ENCODE data around the gene IFI16.

The IFI16 gene

DNA sequence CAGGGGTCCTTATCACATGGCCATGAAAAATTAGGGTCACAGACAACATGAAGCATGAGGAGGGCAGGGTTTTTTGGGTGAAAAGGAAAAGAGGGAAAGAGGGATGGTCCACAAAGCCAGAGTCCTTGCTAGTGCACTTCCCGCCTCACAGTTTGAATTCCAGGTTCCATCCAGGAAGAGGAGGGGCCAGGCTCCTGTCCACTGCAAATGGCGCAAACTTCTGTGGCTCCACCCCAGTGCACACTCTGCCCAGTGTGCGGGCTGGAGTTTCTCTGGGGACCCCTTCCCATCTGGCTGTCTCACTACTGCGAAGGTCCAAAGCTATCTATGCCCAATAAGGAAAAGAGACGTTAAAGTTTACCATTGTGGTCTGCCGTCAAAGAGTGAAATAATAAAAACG, 49.0 kb downstream of the IFI16 start:
- DNase-seq = no peak

DNA sequence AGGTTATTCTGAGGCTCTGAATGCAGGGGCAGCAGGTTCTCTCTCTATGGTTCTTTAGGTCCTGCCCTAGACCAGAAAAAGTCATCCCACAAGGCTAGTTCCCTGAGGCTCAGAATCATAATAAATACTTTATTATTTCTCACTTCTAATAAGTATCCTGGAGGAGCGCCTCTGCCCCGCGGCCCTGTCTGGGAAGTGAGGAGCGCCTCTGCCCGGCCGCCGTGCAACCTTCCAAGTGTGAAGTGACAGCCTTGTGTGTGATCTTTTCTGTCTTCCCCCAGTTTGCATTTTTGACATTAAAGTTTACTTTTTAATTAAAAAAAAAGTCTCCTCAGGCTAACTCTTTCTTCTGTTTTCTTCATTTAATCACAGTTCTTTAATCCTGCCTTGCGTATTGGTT, 55.4 kb downstream of the IFI16 start:
- DNase-seq = no peak

DNA sequence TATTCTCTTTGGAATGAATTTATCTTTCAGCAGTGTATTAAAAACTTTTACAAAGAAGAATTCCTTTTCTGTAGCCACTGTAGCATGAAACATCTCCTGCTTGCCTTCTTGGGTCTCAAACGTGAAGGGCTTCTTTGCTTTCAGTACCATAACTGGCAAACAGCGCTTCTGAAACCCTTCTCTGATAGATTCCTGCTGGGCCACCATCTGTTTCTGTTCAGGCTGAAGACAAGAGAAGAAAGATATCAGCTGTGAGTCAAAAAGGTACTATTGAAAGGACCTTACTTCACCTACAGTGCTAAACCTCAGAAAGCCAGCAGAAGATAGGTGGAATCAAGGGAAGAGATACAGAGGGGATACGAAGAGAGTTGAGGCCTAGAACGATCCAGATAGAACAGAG, 56.4 kb downstream of the IFI16 start:
- DNase-seq = no peak

DNA sequence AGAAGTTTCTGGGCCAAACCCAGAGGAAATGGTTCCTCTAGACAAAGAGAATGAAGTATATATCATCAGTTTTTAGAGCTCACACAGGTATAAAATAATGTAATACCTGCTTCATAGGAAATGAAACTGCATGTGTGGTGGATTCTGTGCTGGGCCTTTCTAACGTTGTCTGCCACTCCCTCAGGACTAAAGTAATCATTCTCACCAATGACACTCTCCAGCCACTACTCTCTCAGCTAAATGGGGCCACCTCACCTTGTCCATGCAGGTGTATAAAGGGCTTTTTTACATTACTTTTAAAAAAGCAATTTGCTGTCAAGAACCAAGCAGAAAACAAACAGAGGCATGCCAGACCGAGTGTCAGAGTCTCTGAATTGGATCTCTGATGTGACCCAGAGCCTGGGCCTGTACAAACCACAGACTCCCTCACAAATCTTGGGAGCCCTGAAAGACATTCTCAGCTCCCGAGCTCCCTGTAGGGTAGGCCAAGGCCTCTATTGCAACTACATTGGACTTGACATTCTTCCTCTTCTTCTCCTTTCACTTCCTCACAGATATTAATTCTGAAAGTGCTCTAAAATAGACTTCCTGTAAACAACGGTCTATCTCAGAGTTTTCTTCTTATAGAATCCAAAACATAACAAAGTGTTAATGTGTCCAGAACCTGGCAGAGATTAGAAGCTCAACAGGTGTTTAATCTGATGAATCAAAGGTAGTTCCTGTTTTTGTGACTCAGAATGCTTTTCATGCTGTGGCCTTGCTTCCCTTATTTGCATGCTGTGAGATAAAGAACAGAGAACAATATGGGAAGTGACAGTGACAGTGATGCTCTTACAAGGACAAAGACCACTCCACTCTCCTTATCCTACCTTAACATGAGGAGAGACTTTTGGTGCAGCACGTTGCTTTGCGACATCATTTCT, 58.3 kb downstream of the IFI16 start:
- DNase-seq = no peak

DNA sequence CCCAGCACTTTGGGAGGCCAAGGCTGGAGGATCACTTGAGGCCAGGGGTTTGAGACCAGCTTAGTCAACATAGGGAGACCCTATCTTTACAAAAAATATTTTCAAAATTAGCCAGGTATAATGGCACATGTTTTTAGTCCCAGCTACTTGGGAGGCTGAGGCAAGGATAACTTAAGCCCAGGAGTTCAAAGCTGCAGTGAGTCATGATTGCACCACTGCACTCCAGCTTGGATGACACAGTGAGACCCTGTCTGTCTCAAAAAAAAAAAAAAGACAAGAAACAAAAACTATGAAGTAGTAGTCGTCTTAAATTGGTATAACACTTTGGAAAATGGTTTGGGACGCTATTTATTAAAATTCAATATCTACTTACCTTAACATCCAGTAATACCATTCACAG, 59.2 kb downstream of the IFI16 start:
- no peak for DNase-seq

DNA sequence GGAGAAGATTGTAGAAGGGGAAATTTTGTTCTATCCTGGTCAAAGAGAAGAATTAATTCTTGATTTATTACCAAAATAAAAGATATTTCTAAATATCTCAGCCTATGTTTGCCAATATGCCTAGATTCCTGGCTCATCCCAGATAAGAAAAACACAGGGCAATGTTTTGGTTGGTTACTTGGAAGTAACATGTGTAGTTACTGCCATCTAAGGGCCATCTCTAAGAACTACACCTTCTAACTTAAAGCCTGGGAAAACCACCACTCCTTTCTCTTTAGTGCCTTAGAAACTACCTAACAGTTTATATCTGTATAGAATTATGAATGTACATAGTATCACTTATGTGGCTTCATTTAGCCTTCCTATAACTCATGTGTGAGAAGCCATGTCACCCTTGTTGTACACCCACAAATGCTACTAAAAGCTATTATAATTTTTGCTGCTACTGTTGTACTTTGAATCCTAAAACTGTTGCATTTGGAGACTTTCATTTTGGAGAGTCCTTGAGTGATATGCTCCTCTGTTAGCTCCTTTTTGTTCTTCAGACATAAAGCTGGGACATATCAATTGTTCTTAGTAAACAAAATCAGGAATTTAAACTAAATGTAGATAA, 62.4 kb downstream of the IFI16 start:
- DNase-seq = no peak

DNA sequence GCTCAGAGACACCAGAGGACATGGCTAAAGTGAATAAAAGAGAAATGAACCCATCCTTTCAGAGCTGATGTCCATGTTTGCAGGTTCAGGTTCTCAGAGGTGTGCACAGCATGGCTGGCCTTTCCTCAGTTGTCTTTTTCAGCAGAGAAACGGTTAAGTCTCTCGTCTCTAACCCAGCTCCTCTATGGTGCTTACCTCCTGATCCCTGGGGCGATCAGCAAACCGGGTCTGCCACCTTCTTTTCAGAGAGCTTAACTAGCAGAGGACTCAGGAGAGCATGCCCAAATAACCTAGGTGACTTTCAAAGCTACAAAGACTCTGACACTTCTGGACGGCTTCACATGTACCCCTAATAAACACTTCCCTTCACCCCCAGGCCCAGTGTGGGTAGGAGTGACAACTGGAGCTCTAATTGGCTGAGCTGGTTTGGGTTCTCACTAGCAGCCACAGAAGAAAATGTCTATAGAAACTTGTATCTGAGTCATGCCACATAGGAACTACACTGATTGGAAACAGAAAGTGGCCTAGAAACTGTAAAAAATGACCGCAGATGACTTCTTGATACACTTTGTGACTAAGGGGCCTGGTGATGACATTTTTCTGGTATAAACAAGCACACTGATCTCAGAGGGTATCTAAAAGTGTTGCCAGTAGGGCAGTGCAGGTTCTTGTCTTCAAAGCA, 66.9 kb downstream of the IFI16 start, which contains the start of gene AIM2:
Gene AIM2 (minus strand): TSS at position 329 of the 682 bp plus-strand sequence. CDS start 3,267 bp downstream, outside the sequence.
- DNase-seq = no peak

DNA sequence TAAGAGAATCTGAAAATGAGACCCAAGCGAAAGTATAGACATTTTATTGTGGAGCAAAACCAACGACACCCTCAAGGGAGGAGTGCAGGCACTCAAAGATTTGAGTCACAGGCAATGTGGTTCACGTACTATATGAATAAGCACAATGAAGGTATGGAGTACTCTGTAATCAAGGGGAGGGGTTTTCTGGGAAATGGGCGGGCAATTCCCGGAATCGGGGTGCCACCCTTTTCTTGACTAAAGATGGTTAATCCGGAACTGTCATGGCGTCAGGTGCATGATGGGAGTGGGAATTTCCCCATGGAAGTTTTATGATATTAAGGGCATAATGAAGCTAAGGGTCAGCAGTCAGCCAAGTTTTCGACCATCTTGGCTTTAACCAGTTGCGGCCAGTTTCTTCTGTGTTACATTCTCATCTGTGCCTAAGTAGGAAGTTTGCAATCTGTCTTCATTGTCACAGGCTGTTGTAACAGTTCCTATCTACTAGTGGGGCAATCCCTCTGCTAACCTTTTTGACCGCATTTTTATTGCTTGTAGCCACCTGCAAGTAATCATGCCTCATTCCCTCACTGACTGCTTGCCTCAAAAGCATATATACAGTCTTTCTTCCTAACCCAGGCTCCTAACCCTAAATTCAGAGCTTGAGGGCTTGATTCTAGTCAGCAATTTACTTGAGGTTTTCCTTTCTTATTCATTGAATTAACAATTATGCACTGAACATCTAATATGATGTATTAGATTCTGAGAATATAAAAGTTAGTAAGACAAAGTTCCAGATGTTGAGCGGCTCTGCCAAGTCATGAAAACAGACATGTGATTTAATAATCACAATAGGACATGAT, 67.6 kb downstream of the IFI16 start:
- no peak for DNase-seq

DNA sequence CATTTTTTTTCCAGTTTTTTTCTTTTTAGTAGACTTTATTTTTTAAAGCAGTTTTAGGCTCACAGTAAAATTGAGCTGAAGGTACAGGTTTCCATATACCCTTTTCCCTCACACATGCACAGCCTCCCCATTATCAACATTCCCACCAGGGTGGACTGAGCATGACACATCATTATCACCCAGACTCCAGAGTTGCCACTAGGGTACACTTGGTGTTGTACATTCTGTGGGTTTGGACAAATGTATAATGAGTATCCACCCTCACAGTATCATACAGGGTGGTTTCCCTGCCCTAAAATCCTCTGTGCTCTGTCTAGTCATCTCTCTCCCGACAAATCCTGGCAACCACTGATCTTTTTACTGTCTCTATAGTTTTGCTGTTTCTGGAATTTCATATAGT, 69.8 kb downstream of the IFI16 start:
- no peak for DNase-seq

DNA sequence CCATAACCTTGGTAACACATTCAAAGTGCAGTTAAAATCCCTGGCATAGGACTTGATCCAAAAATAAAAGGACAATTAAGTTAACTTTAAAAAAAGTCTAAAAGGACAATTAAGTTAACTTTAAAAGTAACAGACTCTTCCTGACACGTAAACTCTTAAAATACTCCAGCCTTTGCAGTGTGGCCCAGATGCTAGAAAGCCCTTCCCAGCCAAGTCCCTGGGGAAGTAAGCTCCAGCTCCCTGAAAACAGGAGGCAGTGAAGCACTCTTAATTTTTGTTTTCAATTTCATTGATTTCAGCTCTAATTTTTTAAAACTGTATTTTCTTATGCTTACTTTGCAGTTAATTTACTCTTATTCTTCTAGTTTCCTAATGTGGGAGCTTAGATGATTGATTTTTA, 71.9 kb downstream of the IFI16 start:
- no peak for DNase-seq

DNA sequence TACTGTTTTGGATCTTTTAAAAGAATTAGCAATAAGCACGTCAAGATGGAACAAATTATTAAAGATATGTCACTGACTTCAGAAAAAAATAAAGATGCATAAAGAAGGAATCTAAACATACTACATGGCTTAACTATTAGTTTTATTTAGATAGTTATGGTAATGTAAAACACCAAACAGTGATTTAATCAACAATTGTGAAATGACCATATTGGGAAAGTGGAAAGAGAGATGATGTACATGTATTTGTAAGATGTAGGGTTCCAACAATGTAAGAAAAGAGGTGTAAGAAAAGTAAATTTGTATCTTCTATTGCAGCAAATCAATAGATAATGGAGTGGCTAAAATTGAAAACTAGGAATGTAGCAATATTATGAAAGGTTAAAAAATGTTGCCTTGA, 73.3 kb downstream of the IFI16 start:
- no peak for DNase-seq

DNA sequence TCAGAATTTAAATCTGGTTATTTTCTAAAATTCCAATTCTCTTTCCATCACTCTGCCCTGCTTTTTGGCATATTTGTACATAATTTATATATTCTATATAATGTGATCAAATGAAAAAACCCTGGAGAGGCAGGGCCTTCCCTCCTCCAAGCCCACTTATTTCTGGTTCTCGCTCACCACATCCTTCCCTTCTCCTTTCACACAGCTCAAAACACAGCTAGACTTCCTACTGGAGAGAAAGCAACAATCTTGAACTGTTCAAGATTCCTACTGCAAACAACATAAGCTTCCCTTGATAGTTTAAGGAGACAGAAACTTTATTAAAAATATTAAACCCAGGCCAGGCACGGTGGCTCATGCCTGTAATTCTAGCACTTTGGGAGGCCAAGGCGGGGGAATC, 74.4 kb downstream of the IFI16 start:
- no peak for DNase-seq

DNA sequence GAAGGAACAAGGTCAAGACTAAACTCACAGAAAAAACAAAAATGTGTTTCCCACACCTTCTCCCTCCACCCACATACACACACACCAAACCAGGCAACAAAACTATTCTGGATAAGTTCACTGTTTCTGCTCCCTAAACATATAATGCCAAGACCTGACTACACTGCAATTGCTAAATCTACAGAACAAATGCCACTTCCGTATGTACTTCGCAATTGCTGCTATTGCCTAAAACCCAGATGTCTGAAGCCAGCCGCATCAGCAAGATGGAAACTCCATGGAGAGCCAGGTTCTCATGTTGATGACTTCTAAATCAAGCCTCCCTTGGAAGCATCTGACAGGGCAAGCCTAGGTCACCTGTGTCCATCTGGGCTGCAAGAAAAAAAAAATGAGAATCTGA, 75.2 kb downstream of the IFI16 start:
- DNase-seq = no peak

DNA sequence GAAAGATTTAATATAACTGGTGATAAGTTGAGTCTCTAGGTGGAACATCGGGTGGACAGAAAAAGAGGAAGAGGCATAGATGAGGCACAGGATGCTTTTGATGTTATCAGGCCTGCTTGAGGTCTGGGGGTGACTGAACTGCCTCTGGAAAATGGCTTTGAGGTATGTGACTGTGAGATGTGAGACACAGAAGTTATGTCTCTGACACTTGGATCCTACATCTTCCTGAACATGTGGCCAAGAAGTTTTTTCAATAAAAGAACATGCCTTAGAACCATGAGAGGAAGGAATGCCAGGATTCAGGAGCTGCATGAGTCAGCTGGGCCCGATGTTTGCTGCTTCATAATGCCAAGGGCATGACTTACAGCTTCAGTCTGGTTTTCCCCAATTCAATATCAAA, 78.3 kb downstream of the IFI16 start:
- DNase-seq = no peak

DNA sequence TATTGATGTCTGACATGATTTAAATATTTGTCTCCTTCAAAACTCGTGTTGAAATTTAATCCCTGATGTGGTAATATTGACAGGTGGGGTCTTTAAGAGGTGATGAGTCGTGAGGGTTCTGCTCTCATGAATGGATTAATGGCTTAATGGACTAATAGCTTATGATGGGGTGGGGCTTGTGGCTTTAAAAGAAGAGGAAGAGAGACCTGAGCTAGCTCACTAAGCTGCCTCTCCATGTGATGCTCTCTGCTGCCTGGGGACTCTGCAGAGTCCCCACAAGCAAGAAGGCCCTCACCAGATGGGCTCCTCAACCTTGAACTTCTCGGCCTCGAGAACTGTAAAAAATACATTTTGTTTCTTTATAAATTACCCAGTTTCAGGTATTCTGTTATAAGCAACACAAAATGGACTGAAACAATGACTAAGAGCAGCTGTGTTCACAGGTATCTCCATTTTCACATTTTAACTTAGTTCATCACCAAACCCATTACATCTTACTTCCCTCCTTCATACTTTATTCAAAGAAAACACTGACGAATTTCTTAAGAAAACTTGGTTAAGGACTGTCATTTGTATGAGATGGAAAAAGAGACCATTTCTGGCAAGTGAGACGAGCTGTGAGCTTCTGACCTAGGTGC, 79.0 kb downstream of the IFI16 start:
- no peak for DNase-seq

DNA sequence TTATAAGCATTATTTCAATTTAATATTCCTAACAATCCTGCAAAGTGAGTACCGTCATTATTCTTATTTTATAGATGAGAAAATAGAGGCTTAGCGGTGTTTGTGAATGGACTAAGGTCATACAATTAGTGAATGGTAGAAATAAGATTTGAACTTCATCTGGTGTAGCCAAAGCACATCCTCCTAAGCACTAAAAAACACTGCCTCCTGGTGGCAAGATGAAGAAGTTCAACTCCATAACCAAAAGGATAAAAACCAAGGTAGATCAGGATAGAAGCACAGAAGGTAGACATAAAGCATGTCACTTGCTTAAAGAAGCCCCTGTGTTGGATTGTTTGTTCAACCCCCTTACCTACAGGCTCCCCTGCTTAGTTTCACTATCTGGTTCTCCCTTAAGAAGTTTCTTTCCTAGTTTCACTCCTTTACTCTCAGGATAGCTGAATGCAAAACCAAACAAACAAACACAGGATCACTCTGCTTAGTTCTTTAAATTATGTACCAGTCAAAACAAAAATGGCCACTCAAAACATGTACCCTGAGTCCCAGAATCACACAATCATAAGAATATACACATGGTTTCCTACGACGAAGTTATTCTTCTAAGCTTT, 79.6 kb downstream of the IFI16 start:
- DNase-seq = no peak

DNA sequence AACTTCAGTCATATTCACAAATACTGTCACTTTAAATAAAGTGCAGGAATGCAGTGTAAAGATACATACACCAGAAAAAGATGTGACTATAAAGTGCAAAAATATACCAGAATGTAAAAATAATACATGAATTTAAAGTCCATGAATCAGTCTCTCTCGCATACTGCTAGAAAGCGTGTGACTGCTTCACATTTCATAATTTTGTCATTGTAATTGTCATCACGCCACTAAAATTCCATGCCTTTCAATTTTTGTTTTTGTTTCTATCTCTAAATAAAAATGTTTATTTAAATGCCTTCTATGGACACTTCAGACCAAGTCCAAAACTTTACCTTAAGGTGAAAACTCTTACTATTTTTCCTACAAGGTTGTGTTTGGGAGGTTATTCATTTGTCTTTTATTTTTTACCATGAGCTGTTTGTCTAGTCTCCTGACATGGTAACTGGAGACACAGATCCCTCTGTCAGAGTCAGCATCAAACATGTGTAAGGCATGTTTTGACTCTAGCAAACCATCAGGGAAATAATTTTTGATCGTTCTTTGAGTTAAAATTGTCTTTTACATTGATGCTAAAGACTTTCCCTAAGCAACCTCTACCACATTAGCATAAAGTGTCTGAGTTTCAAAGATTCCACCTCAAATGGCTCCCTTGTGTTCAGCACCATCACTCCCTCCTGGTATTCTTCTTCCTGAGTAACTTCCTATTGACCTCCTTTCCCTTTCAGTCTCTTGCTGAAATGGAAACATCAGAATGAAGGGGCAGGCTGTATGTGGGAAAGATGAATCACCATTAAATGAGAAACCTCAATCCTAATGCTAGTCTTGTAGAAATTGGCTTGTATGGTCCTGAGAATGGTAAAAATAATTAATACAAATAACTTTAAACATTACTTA, 80.8 kb downstream of the IFI16 start:
- DNase-seq = no peak

DNA sequence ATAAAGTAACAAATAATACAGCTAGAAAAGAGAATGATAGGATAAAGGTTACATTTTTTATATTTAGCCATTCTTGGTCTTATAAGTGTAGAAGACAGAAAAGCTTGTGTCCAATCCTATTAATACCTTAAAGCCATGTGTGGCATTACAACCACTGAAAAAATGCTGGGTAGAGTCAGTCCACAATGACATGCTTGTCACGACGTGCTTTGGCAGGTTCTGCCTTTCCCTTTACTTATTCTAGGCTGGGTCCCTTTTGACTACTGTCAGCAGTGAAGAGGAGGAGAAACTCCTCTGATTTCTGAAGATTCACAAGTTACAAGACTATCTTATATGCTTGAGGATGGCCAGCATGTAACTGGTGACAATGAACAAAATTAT, 81.5 kb downstream of the IFI16 start:
- no peak for DNase-seq

DNA sequence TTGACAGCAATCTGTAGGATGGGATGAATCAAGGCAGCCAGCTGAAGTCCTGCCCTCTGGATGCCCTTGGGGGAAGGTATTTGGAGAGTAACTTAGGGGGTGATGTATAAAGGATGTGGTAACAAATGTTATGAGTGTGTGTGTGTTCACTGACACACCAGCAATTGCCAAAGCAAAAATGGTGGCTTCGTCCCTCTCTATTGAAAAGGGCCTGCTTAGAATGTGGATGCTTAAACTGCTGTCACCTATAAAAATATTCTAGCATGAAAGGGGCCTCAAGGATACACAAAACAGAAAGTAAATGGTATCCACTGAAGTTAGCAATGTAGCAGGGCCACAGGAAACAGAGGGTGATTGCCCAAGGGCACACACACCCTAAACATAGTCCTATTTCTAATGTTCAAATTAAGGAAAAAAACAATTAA, 81.9 kb downstream of the IFI16 start:
- DNase-seq = no peak

All from nucleus accumbens (tissue), 56 donors.